Neural progenitor cell (in vitro differentiated cells): Measurements from ENCODE around the gene SMURF1. TPM values are rescaled to one million over a fixed set of nuclear protein-coding genes. Genes with fewer than 3 reads are reported as not detected.
"Not testable (repeated sequence)": the region's sequence is repeated elsewhere in the genome, so short reads cannot be mapped to it uniquely, and the experiment has no call there.

Experiments
- DNase-seq: peaks from one replicate; pipeline ENCODE4 v3.0.0-alpha.2; 2016; ENCODE audit warnings: low spot score
- H2AFZ ChIP-seq: fragments of 200-600 bp; sonication (generic); replicated peaks from 2 replicates; pipeline ENCODE4 v1.6.1; 2016; ENCODE audit warnings: antibody characterized with exemption
- H3F3A ChIP-seq: fragments of 200-600 bp; sonication (generic); 2 replicates; pipeline ENCODE4 v1.6.1; 2016; ENCODE audit warnings: antibody characterized with exemption, low read depth
- H3K27ac ChIP-seq: fragments of 200-600 bp; sonication (generic); 2 replicates; pipeline ENCODE4 v1.5.1; 2016; ENCODE audit warnings: mild to moderate bottlenecking
- H3K27me3 ChIP-seq: fragments of 200-600 bp; sonication (generic); 2 replicates; pipeline ENCODE4 v1.6.1; 2016; ENCODE audit warnings: mild to moderate bottlenecking, moderate library complexity
- H3K36me3 ChIP-seq: fragments of 200-600 bp; sonication (generic); 2 replicates; pipeline ENCODE4 v1.5.1; 2016
- H3K4me1 ChIP-seq: fragments of 200-600 bp; sonication (generic); 2 replicates; pipeline ENCODE4 v1.6.1; 2016; ENCODE audit warnings: mixed run types
- H3K4me2 ChIP-seq: fragments of 200-600 bp; sonication (generic); 2 replicates; pipeline ENCODE4 v1.6.1; 2016
- H3K4me3 ChIP-seq: fragments of 200-600 bp; sonication (generic); 2 replicates; pipeline ENCODE4 v1.5.1; 2016
- H3K79me2 ChIP-seq: fragments of 200-600 bp; sonication (generic); 2 replicates; pipeline ENCODE4 v1.6.1; 2016; ENCODE audit warnings: low read depth
- H3K9ac ChIP-seq: fragments of 200-600 bp; sonication (generic); 2 replicates; pipeline ENCODE4 v1.6.1; 2016
- H3K9me3 ChIP-seq: fragments of 200-600 bp; sonication (generic); 2 replicates; pipeline ENCODE4 v1.5.1; 2016; ENCODE audit warnings: low read depth
- H4K20me1 ChIP-seq: fragments of 200-600 bp; sonication (generic); 2 replicates; pipeline ENCODE4 v1.6.1; 2016; ENCODE audit warnings: low read depth
- H3K27ac Mint-ChIP-seq: 3 replicates; pipeline ENCODE4 v1.8.0; 2021; ENCODE audit warnings: mixed read lengths
- H3K27me3 Mint-ChIP-seq: 2 replicates; pipeline ENCODE4 v1.8.0; 2022; ENCODE audit warnings: low read depth, mild to moderate bottlenecking, inconsistent platforms, moderate library complexity, mixed read lengths; ENCODE audit not compliant: insufficient read depth
- H3K36me3 Mint-ChIP-seq: 3 replicates; pipeline ENCODE4 v1.8.0; 2021; ENCODE audit warnings: mixed read lengths
- H3K4me1 Mint-ChIP-seq: 3 replicates; pipeline ENCODE4 v1.8.0; 2021; ENCODE audit warnings: mixed read lengths
- H3K4me3 Mint-ChIP-seq: 3 replicates; pipeline ENCODE4 v1.8.0; 2021; ENCODE audit warnings: mild to moderate bottlenecking, moderate library complexity, mixed read lengths
- H3K9me3 Mint-ChIP-seq: 3 replicates; pipeline ENCODE4 v1.8.0; 2020; ENCODE audit warnings: mixed read lengths
- CTCF ChIP-seq: fragments of 200-600 bp; sonication (generic); IDR thresholded peaks from 2 replicates; pipeline ENCODE4 v1.5.1; 2017; ENCODE audit warnings: antibody characterized with exemption, mild to moderate bottlenecking
- EZH2 ChIP-seq: fragments of 200-600 bp; sonication (generic); IDR thresholded peaks from 2 replicates; pipeline ENCODE4 v1.6.1; 2017; ENCODE audit warnings: antibody characterized with exemption, mild to moderate bottlenecking, moderate library complexity
- EZH2phosphoT487 ChIP-seq: fragments of 200-600 bp; sonication (generic); IDR thresholded peaks from 2 replicates; pipeline ENCODE4 v1.6.1; 2017; ENCODE audit warnings: antibody characterized with exemption
- total RNA-seq: library from RNA; depleted of rRNA; stranded (reverse); fragments of >200 nt; gene quantifications from 2 replicates; pipeline ENCODE4 v1.2.3, GENCODE V29; 2015; ENCODE audit warnings: low replicate concordance

The SMURF1 gene
- total RNA-seq, 1 donor from 2014 or later: 31.0 TPM

GRCh38 chr7:99104631-99105030, 39.3 kb downstream of the SMURF1 start:
- Histone ChIP-seq H3K4me1 (peaks cover 21% of the 10 kb centered on the region), H3F3A (peaks cover 3% of the 10 kb centered on the region), H3K36me3 (no peaks in the 10 kb centered on the region), H3K9ac (no peak overlapping the region), H3K9me3 (no peaks in the 10 kb centered on the region), H3K27me3 (no peaks in the 10 kb centered on the region), H4K20me1 (peaks cover 56% of the 10 kb centered on the region), H3K4me2 (no peak overlapping the region), H3K4me3 (no peak overlapping the region), H3K27ac (no peak overlapping the region), H2AFZ (no peak overlapping the region), H3K79me2 (peaks cover 97% of the 10 kb centered on the region)
- Mint-ChIP-seq H3K27me3 (peaks cover 5% of the 10 kb centered on the region), H3K36me3 (peaks cover 14% of the 10 kb centered on the region), H3K4me3 (no peak overlapping the region), H3K9me3 (peaks cover 7% of the 10 kb centered on the region), H3K4me1 (peaks cover 19% of the 10 kb centered on the region), H3K27ac (no peak overlapping the region)
- TF ChIP-seq CTCF: no peak
- TF ChIP-seq EZH2: no peak
- no peak for TF ChIP-seq EZH2phosphoT487
- DNase-seq: no peak

- not testable (repeated sequence) for H3K4me3 ChIP-seq, H3K4me2 ChIP-seq, H3K4me3 Mint-ChIP-seq, H3K27ac ChIP-seq, H2AFZ ChIP-seq, H3K27me3 ChIP-seq, H3K36me3 ChIP-seq, H3F3A ChIP-seq, H3K27me3 Mint-ChIP-seq, H3K9me3 ChIP-seq, H3K27ac Mint-ChIP-seq, H3K9ac ChIP-seq, DNase-seq
- H3K9me3 Mint-ChIP-seq: peaks cover 13% of the 10 kb centered on the region
- H3K36me3 Mint-ChIP-seq: peaks cover 15% of the 10 kb centered on the region
- peaks cover 96% of the 10 kb centered on the region for H3K79me2 ChIP-seq
- H3K4me1 Mint-ChIP-seq: peaks cover 14% of the 10 kb centered on the region
- H3K4me1 ChIP-seq: peaks cover 21% of the 10 kb centered on the region
- H4K20me1 ChIP-seq: peaks cover 49% of the 10 kb centered on the region
Observed at GRCh38 chr7:99103836-99104235, 40.1 kb downstream of the SMURF1 start.

GRCh38 chr7:99102809-99103690, 40.9 kb downstream of the SMURF1 start:
- Mint-ChIP-seq H3K9me3 (peaks cover 19% of the 10 kb centered on the region), H3K4me3 (no peak overlapping the region), H3K27ac (no peak overlapping the region), H3K4me1 (peaks cover 14% of the 10 kb centered on the region), H3K36me3 (peaks cover 23% of the 10 kb centered on the region), H3K27me3 (peaks cover 2% of the 10 kb centered on the region)
- Histone ChIP-seq H3K79me2 (peaks cover 98% of the 10 kb centered on the region), H3K4me1 (peaks cover 21% of the 10 kb centered on the region), H3K9ac (no peak overlapping the region), H3K4me2 (no peak overlapping the region), H3K9me3 (no peaks in the 10 kb centered on the region), H3K27me3 (no peaks in the 10 kb centered on the region), H3K27ac (no peak overlapping the region), H2AFZ (no peak overlapping the region), H3K4me3 (no peak overlapping the region), H4K20me1 (peaks cover 42% of the 10 kb centered on the region), H3K36me3 (no peaks in the 10 kb centered on the region), H3F3A (peaks cover 3% of the 10 kb centered on the region)
- TF ChIP-seq CTCF: no peak
- TF ChIP-seq EZH2phosphoT487: no peak
- no peak for TF ChIP-seq EZH2
- no peak for DNase-seq

- peaks cover 98% of the 10 kb centered on the region for H3K79me2 ChIP-seq
- H3K4me3 Mint-ChIP-seq: no peak overlapping the region
- no peak overlapping the region for H2AFZ ChIP-seq
- H3K9ac ChIP-seq: no peak overlapping the region
- H3K4me1 ChIP-seq: peaks cover 14% of the 10 kb centered on the region
- no peak overlapping the region for H3K27ac ChIP-seq
- no peak overlapping the region for H3K4me3 ChIP-seq
- H3K9me3 Mint-ChIP-seq: peaks cover 25% of the 10 kb centered on the region
- H3K27ac Mint-ChIP-seq: no peak overlapping the region
- no peaks in the 10 kb centered on the region for H3K27me3 ChIP-seq
- H3K27me3 Mint-ChIP-seq: peaks cover 2% of the 10 kb centered on the region
- peaks cover 36% of the 10 kb centered on the region for H4K20me1 ChIP-seq
- TF ChIP-seq CTCF (no peak), EZH2phosphoT487 (no peak), EZH2 (no peak)
- no peak for DNase-seq
- H3K36me3 ChIP-seq: no peaks in the 10 kb centered on the region
- H3K4me2 ChIP-seq: no peak overlapping the region
- H3K4me1 Mint-ChIP-seq: peaks cover 8% of the 10 kb centered on the region
- peaks cover 3% of the 10 kb centered on the region for H3F3A ChIP-seq
- no peaks in the 10 kb centered on the region for H3K9me3 ChIP-seq
- H3K36me3 Mint-ChIP-seq: peaks cover 28% of the 10 kb centered on the region
Observed at GRCh38 chr7:99102361-99102760, 41.5 kb downstream of the SMURF1 start.

- not testable (repeated sequence) for H3K27me3 Mint-ChIP-seq, H3K4me3 ChIP-seq, H3K9me3 ChIP-seq, H3K4me2 ChIP-seq, DNase-seq, H3K4me1 ChIP-seq, H3K4me3 Mint-ChIP-seq, H3K4me1 Mint-ChIP-seq, H3K27me3 ChIP-seq, H3K9ac ChIP-seq, H3K27ac ChIP-seq, H3K27ac Mint-ChIP-seq, H3F3A ChIP-seq, H3K36me3 ChIP-seq, H2AFZ ChIP-seq
- H3K36me3 Mint-ChIP-seq: peaks cover 29% of the 10 kb centered on the region
- H3K9me3 Mint-ChIP-seq: peaks cover 30% of the 10 kb centered on the region
- Histone ChIP-seq H4K20me1 (peaks cover 27% of the 10 kb centered on the region), H3K79me2 (peaks cover 99% of the 10 kb centered on the region)
Observed at GRCh38 chr7:99101516-99101915, 42.4 kb downstream of the SMURF1 start.
